ENCODE data around the gene FASN. TPM values are rescaled to one million over a fixed set of nuclear protein-coding genes. Genes with fewer than 3 reads are reported as not detected.
A peak's percentile ranks its signal among the peaks of the same experiment; 100 is the strongest.
"Not testable (repeated sequence)": the region's sequence is repeated elsewhere in the genome, so short reads cannot be mapped to it uniquely, and the experiment has no call there.

FASN gene
- polyA plus RNA-seq, 2 of the 4 experiments (the other 2 are of a cell fraction), result 12.9 to 169 TPM

- H3K4me3 ChIP-seq, result no peak overlapping the region
- 80% methylated on average over 11 of the region's 11 CpGs for WGBS (ENCODE audit: missing lambda C conversion rate)
- ChIA-PET POLR2A (interaction anchor here (1.2 kb wide), 1 partner anchor 36 kb away, joined by 4 read pairs; no protein-coding TSS in a partner anchor), CTCF (interaction anchor here (0.9 to 1.1 kb wide), 5 partner anchors 10 to 104 kb away, joined by 3 to 4 read pairs (median 3); partner anchors contain the start of gene DUS1L)
- ATAC-seq (no peak), FAIRE-seq (no peak), DNase-seq (ENCODE audit: low read depth in 1 of 2, low spot score in 1 of 2) (no peak)
- peaks cover 8% of the 10 kb centered on the region; the same call in 2 of the 3 replicates for H3K4me1 ChIP-seq
- H3K27ac ChIP-seq, result peak overlapping the region; percentile 43 to 65; a peak in 2 of 6 replicates
- H3K9me3 ChIP-seq, result no peaks in the 10 kb centered on the region
- peak overlapping the region; percentile 29; the same call in 1 of the 3 replicates for H3K4me2 ChIP-seq
- no peak for TF ChIP-seq ATOH8 (CRISPR knock-in tag; IDR thresholded peaks at IDR 0.05; ENCODE audit: low read depth)
- no peak for TF ChIP-seq USF2 (IDR thresholded peaks at IDR 0.05)
- TF ChIP-seq POLR2A (IDR thresholded peaks at IDR 0.05; ENCODE audit: low read length), result no peak
- no peak for TF ChIP-seq PHF8 (IDR thresholded peaks at IDR 0.05; ENCODE audit: borderline replicate concordance, low read depth)
- TF ChIP-seq E2F6 (IDR thresholded peaks at IDR 0.05; ENCODE audit: borderline replicate concordance, low read depth), result no peak
- no peak for TF ChIP-seq ELK1 (IDR thresholded peaks at IDR 0.05; ENCODE audit: low read depth, low read length)
- TF ChIP-seq MYC (IDR thresholded peaks at IDR 0.05; ENCODE audit: borderline replicate concordance, low read length), result no peak
- TF ChIP-seq HOXA7 (CRISPR knock-in tag; IDR thresholded peaks at IDR 0.05), result no peak
- no peak for TF ChIP-seq HOXB5 (CRISPR knock-in tag; IDR thresholded peaks at IDR 0.05)
Measured at GRCh38 chr17:82134101-82134500, 36.1 kb upstream of the FASN start.

GRCh38 chr17:82133166-82133953 is 35.3 kb upstream of the FASN start:
- 81% methylated on average over 8 of the region's 8 CpGs for WGBS (ENCODE audit: missing lambda C conversion rate)
- DNase-seq (ENCODE audit: low read depth in 1 of 2, low spot score in 1 of 2); H3K4me3 ChIP-seq; ATAC-seq; H3K9me3 ChIP-seq; H3K4me1 ChIP-seq; POLR2A ChIA-PET; FAIRE-seq: not testable (repeated sequence)
- peak; percentile 16 for TF ChIP-seq MAFK (IDR thresholded peaks at IDR 0.05; ENCODE audit: partially characterized antibody)
- Histone ChIP-seq H3K27ac (peak overlapping the region; percentile 52 to 65; a peak in 4 of 6 replicates), H3K4me2 (peak overlapping the region; percentile 29; the same call in 1 of the 3 replicates)
- CTCF ChIA-PET, result interaction anchor here (1.1 kb wide), 2 partner anchors 48 to 68 kb away, joined by 3 to 4 read pairs; partner anchors contain the start of gene DUS1L

- WGBS (ENCODE audit: missing lambda C conversion rate), result 87% methylated on average over 4 of the region's 4 CpGs
- CTCF ChIA-PET, result no interaction called here
- POLR2A ChIA-PET, result no interaction called here
- FAIRE-seq (no peak), DNase-seq (ENCODE audit: low read depth in 1 of 2, low spot score in 1 of 2) (no peak), ATAC-seq (peak in 1 of 2 experiments; percentile 62; a peak in 3 of 6 replicates)
- H3K9me3 ChIP-seq, result no peaks in the 10 kb centered on the region
- peaks cover 8% of the 10 kb centered on the region; the same call in 2 of the 3 replicates for H3K4me1 ChIP-seq
- H3K4me2 ChIP-seq, result no peak overlapping the region
- no peak overlapping the region for H3K4me3 ChIP-seq
- H3K27ac ChIP-seq, result no peak overlapping the region
- TF ChIP-seq HOXB13 (CRISPR knock-in tag; IDR thresholded peaks at IDR 0.05; ENCODE audit: low read depth) (no peak), E2F6 (IDR thresholded peaks at IDR 0.05; ENCODE audit: borderline replicate concordance, low read depth) (no peak), TP53 (CRISPR knock-in tag; IDR thresholded peaks at IDR 0.05) (no peak), HOXB5 (CRISPR knock-in tag; IDR thresholded peaks at IDR 0.05) (no peak), NR3C1 (IDR thresholded peaks at IDR 0.05) (no peak), FOSB (CRISPR knock-in tag; IDR thresholded peaks at IDR 0.05) (no peak)
Measured at GRCh38 chr17:82129095-82129494, 31.1 kb upstream of the FASN start.

Data from A549 (cell line).